Brain pericyte (primary cell): Measurements from ENCODE around the gene KIF26A.

Experiments
- DNase-seq: peaks from one replicate; pipeline ENCODE4 v3.0.0-alpha.2; 2012; ENCODE audit warnings: low read depth, low spot score

Gene KIF26A

DNA sequence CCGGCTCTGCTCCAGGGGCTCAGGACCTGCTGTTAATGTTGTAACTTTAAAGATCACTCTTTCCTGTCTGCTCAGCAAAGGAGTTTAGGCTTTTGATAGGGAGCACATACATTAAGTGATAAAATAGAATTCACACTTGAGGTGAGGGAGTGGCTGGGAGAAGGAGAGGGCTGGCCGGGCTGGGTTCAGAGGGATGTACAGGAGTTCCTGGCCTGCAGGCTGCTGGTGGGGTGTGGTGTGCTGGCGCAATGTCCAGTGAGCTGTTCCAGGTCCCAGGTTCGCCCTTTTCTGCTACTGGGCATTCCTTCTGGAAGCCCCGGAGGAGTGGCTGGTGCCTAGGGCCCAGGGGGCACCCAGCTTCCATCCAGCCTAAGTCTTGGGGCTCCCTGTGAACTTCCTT is 17.8 kb downstream of the KIF26A start:
- DNase-seq, result no peak

DNA sequence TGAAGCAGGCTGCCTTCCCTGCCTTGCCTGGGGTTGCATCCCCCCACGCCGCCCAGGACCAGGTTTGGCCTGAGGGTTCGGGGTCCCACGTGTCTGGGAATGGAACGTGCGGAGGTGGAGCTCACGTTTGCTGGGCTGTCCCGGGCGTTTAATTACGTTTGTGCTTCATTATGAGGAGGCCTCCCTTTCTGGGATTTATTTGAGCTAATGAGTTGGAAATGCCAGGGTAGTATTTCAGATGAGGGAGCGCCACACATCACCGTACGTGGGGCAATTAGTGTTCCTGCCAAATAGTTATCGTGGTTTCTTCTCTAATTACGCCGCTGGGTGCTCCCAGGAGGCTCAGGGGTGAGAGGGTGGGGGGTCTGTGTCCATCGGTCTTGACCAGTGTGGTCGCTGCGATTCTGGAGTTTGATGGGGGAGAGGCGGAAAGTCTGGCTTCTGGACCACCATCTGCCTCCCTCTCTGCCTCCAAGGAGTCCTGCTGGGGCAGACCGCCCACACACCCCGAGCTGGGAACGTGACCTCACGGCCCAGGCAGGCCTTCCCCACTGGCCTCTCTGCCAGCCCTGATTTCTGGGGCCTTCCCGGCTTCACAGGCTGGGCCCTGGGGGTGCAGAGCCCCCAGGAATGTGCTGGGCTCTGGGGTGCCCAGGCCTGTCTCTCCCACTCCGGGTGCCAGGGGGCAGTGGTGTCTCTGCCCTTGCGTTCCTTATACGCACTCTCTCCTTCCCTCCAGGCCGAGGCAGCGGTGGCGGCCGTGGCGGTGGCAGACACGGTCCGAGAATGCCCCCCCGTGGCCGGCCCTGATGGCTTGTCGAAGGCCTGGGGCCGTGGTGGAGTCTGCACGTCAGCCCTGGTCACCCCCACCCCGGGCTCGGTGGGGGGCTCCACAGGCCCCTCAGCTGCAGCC is 18.9 kb downstream of the KIF26A start:
- no peak for DNase-seq

DNA sequence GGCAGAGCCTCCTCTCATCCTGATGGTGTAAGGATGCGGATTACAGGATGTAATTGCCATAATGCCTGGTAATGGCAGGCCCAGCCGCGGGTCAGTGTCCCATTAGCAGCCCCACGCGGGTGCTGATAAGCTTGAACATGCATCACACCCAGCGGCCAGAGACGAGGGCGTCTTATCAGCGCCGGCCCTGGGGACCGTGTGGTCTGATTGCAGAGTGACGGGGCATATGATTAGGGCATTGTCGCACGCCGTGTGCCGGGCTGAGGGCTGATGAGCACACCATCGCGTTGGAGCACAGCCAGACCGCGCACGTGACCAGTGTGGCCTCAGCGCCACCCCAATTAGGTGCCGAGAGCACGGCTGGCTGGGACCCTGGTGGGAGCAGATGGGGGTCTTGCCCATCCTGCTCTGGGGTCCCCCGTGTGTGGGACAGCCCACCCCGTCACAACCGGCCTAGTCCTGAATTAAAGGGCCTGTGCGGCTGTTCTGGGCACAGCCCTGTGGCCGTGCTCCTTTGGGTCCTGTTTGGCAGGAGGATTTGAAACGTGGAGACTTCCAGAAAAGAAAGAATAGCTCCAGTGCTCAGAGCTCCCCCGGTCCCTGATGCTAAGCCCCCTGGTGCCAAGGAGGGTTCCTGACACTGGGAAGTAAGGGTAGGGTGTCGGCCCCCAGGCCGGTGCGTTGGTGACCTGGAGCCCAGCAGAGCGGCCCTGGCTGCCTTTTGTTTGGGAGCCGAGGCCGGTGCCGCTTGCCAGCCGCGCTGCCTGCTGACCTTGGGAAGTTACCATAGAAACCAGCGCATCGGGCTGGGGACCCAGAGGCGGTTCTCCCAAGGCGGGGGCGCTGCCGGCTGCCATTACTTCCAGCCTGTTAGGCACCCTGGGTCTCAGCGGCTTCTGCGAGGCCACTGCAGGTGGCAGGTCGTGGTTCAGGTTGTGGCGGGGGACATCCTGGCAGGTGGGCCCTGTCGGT is 20.7 kb downstream of the KIF26A start:
- DNase-seq, result no peak

- DNase-seq, result no peak
These were observed 21.6 kb downstream of the KIF26A start for GRCh38 chr14:104159990-104160389.

GRCh38 chr14:104161602-104162367 is 23.4 kb downstream of the KIF26A start:
- DNase-seq, result no peak

- no peak for DNase-seq
These were observed 24.1 kb downstream of the KIF26A start for GRCh38 chr14:104162495-104162894.

- DNase-seq, result no peak
These were observed 25.2 kb downstream of the KIF26A start for GRCh38 chr14:104163541-104163940.

GRCh38 chr14:104164041-104164440 is 25.7 kb downstream of the KIF26A start:
- no peak for DNase-seq

- no peak for DNase-seq
These were observed 26.1 kb downstream of the KIF26A start for GRCh38 chr14:104164512-104164911.

DNA sequence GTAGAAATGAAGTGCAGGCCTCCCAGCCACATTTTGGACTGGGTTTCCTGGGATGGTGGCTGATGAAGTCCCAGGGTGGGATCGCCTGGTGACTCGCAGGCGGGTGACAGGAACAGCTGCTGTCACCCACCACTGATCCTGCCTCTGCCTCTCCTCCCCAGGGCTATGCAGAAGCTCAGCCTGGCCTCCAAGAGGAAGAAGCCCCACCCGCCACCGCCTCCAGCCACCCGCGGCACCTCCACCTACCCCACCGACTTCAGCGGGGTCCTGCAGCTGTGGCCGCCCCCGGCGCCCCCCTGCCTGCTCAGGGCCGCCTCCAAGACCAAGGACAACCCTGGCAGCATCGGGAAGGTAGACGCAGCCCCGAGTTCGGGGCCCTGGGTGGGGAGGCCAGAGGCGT is 28.3 kb downstream of the KIF26A start:
- DNase-seq, result no peak

DNA sequence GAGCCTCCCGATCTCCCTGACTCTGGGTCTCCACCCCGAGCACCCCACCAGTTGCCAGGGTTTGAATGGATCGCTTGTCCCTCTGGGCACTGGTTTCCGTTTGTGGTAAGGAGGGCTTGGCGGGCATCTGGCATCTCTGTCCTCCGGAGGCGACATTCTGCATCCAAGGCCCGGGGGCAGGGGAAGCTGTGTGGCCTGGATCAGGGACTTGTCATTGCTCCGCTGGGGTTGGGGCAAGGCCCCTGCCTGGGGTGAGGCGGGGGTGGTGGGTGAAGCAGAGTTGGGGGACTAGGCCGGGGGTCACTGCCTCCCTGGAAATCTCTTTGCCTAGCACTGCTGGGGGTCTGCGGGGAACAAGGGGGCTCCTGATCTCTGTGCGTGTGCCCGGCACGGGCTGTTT is 30.2 kb downstream of the KIF26A start:
- no peak for DNase-seq

DNA sequence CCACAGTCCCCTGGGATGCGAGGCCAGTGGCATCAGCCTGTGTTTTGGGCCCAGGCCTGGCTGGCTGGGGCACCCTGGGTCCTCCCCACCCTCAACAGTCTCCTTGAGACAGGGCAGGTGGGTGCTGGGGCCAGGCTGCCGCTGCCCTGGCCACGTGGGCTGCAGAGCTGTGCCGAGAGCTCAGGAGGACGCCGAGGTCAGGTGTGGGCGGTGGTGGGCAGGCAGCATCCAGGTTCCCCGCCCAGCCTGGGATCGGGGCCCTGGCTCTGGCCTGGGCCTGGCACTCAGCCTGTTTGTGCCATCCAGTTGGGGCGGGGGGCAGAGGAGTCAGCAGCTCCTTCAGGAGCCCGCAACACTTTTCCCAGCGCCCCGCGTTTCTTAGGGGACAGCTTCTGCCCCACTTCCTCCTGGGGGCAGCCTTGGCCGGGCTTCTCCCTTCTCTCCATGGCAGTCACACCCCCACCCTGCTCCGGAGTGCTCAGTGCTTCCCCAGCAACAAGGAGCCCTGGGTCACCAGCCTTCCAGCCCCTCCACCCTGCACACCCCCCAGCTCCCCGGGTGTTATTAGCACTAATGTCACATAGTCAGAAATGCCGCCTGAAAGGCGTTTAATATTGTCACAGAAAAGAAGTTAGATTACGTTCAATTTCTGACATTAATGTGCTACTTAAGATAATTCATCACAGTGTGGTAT is 30.8 kb downstream of the KIF26A start:
- no peak for DNase-seq

- DNase-seq, result no peak
These were observed 31.5 kb downstream of the KIF26A start for GRCh38 chr14:104169699-104170479.

- no peak for DNase-seq
These were observed 32.8 kb downstream of the KIF26A start for GRCh38 chr14:104171029-104171697.

DNA sequence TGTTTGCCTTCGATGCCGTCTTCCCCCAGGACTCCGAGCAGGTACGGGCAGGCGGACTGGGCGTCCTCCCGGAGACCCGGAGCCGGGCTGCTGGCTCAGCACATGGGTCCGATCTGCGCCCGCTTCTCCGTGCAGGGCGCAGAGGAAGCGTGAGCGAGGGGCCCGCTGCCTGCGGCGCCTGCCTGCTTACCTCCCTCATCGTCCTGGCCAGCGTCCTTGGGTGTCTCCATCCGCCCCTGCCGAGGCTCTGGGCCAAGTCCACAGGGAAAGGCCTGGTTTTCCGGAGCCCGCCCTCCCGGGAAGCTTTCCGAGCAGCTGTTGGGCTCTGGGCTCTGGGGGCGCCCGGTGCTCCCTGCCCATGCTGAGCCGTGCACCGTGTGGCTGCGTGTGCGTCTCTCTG is 33.5 kb downstream of the KIF26A start:
- no peak for DNase-seq

DNA sequence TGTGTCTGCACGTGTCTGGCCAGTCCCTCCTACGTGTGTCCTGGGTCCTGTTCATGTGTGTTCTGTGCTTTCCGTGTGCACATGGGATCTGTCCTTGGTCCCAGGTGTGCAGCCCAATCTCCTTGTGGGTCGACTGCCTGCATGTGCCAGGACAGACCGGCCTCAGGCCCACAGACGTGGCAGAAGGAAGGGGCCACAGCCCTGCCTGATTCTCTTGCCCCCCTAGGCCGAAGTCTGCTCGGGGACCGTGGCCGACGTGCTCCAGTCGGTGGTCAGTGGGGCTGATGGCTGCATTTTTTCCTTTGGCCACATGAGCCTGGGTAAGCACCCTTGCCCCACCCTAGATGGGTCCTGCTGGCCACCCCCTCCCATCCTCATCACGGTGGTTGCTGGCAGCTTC is 34.0 kb downstream of the KIF26A start:
- DNase-seq, result no peak

DNA sequence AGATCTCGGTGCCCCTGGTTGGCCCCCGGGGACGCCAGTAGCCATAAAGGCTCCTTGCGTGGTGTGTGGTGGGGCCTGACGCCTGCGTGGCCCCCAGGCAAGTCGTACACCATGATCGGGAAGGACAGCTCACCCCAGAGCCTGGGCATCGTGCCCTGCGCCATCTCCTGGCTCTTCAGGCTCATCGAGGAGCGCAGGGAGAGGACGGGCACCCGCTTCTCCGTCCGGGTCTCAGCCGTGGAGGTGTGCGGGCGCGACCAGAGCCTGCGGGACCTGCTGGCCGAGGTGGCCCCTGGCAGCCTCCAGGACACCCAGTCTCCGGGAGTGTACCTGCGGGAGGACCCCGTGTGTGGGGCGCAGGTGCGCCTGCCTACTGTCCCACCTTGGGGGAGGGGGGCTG is 34.5 kb downstream of the KIF26A start:
- DNase-seq, result no peak

- no peak for DNase-seq
These were observed 35.7 kb downstream of the KIF26A start for GRCh38 chr14:104174051-104174450.

GRCh38 chr14:104175041-104175440 is 36.7 kb downstream of the KIF26A start:
- no peak for DNase-seq

DNA sequence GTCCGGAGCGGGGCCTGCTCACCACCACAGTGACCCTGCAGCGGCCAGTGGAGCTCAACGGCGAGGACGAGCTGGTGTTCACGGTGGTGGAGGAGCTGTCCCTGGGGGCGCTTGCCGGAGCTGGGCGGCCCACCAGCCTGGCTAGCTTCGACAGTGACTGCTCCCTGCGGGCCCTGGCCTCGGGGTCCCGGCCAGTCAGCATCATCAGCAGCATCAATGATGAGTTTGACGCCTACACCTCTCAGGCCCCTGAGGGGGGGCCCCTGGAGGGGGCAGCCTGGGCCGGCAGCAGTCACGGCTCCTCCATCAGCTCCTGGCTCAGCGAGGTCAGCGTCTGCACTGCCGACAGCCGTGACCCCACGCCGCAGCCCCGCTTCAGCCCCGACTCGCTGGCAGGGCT is 37.4 kb downstream of the KIF26A start:
- DNase-seq, result no peak
